ENCODE results near the gene ATP2C2. TPM values are rescaled to one million over a fixed set of nuclear protein-coding genes. Genes with fewer than 3 reads are reported as not detected.

Gene ATP2C2
- total and polyA plus RNA-seq, 3 donors from 2014 or later, result 1.1 to 5.8 (median 3.0) TPM

DNA sequence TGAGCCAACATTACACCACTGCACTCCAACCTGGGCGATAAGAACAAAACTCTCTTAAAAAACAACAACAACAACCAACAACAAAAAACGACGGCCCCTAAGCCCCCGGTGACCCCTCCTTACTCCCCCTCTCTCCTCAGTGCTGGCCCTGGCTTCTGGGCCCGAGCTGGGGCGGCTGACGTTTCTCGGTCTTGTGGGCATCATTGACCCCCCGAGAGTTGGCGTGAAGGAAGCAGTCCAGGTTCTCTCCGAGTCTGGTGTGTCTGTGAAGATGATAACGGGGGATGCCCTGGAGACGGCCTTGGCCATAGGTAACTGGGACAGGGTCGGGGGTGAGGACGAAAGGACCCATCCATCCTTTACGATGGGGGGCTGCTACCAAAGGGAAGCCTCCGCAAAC lies 83.4 kb downstream of the ATP2C2 start:
- Histone ChIP-seq H3K4me3 (no peak overlapping the region), H3K27me3 (no peaks in the 10 kb centered on the region), H3K9me3 (no peaks in the 10 kb centered on the region), H3K27ac (no peak overlapping the region), H3K36me3 (ENCODE audit: low read depth, missing control alignments) (no peaks in the 10 kb centered on the region), H3K4me1 (peaks cover 5% of the 10 kb centered on the region)
- no peak for DNase-seq
- TF ChIP-seq POLR2A (IDR thresholded peaks at IDR 0.05), result no peak
- TF ChIP-seq, protein P1, sequence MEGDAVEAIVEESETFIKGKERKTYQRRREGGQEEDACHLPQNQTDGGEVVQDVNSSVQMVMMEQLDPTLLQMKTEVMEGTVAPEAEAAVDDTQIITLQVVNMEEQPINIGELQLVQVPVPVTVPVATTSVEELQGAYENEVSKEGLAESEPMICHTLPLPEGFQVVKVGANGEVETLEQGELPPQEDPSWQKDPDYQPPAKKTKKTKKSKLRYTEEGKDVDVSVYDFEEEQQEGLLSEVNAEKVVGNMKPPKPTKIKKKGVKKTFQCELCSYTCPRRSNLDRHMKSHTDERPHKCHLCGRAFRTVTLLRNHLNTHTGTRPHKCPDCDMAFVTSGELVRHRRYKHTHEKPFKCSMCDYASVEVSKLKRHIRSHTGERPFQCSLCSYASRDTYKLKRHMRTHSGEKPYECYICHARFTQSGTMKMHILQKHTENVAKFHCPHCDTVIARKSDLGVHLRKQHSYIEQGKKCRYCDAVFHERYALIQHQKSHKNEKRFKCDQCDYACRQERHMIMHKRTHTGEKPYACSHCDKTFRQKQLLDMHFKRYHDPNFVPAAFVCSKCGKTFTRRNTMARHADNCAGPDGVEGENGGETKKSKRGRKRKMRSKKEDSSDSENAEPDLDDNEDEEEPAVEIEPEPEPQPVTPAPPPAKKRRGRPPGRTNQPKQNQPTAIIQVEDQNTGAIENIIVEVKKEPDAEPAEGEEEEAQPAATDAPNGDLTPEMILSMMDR (IDR thresholded peaks at IDR 0.05), result no peak
- 81 to 87% methylated on average over 14 to 17 of the region's 17 CpGs for WGBS, 2 donors
- intact Hi-C loops (cut with DNase I; ENCODE audit: low total_unique reads), result no loop called here

DNA sequence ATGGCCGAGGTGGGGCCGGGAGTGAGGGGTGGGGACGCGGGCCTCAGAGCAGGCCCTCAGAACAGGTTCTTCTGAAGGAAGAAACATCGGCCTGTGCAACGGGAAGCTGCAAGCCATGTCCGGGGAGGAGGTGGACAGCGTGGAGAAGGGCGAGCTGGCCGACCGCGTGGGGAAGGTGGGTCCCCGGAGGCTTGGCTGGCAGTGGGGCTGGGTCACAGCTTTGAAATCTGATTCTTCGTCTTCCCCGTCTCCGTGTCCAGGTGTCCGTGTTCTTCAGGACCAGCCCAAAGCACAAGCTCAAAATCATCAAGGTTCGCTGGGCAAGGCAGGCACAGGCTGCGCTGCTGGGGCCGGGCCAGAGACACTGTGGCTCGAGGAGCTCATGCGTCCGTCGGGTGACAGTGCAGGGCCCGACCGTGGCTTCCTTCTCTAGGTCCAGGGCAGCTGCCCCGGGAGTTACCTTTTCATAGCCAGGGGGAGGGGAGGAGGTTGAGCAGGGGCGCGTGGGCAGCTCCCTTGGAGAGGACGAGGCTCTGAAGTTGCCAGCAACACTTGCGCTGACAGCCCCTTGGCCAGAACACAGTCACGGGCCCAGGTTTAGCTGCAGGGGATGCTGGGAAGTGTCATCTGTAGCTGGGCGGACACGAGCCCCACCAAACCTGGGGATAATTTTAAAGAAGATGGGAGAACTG lies 84.9 kb downstream of the ATP2C2 start:
- Histone ChIP-seq H3K4me3 (no peak overlapping the region), H3K27ac (no peak overlapping the region), H3K27me3 (no peaks in the 10 kb centered on the region), H3K9me3 (no peaks in the 10 kb centered on the region), H3K4me1 (no peaks in the 10 kb centered on the region), H3K36me3 (ENCODE audit: low read depth, missing control alignments) (no peaks in the 10 kb centered on the region)
- 74 to 77% methylated on average over 32 to 34 of the region's 34 CpGs for WGBS, 2 donors
- DNase-seq, result no peak
- TF ChIP-seq, protein P1 (IDR thresholded peaks at IDR 0.05), result no peak
- no peak for TF ChIP-seq POLR2A (IDR thresholded peaks at IDR 0.05)
- intact Hi-C loops (cut with DNase I; ENCODE audit: low total_unique reads), result no loop called here

- H3K27ac ChIP-seq, result no peak overlapping the region
- no peaks in the 10 kb centered on the region for H3K36me3 ChIP-seq (ENCODE audit: low read depth, missing control alignments)
- H3K4me3 ChIP-seq, result no peak overlapping the region
- H3K4me1 ChIP-seq, result no peaks in the 10 kb centered on the region
- no peak for DNase-seq
- WGBS, 2 donors, result 85 to 97% methylated on average over 6 to 13 of the region's 13 CpGs
- intact Hi-C loops (cut with DNase I; ENCODE audit: low total_unique reads), result no loop called here
- H3K9me3 ChIP-seq, result no peaks in the 10 kb centered on the region
- TF ChIP-seq, protein P1 (IDR thresholded peaks at IDR 0.05), result no peak
- no peak for TF ChIP-seq POLR2A (IDR thresholded peaks at IDR 0.05)
- H3K27me3 ChIP-seq, result no peaks in the 10 kb centered on the region
These were observed 86.3 kb downstream of the ATP2C2 start for GRCh38 chr16:84454611-84455010.

GRCh38 chr16:84455031-84455430 lies 86.7 kb downstream of the ATP2C2 start:
- DNase-seq, result no peak
- WGBS, 2 donors, result 91 to 95% methylated on average over 8 to 9 of the region's 9 CpGs

More at GRCh38 chr16:84455031-84455430, 86.7 kb downstream of the ATP2C2 start:
- Histone ChIP-seq H3K27me3 (no peaks in the 10 kb centered on the region), H3K4me1 (no peaks in the 10 kb centered on the region), H3K4me3 (no peak overlapping the region), H3K9me3 (no peaks in the 10 kb centered on the region), H3K36me3 (ENCODE audit: low read depth, missing control alignments) (no peaks in the 10 kb centered on the region), H3K27ac (no peak overlapping the region)
- intact Hi-C loops (cut with DNase I; ENCODE audit: low total_unique reads), result no loop called here
- TF ChIP-seq, protein P1 (IDR thresholded peaks at IDR 0.05), result no peak
- no peak for TF ChIP-seq POLR2A (IDR thresholded peaks at IDR 0.05)
